SK-N-SH treated with all-trans-retinoic acid at 6 μM for 48 hours (cell line): ENCODE measurements around the gene CTTNBP2.

Experiments used
- ARNTL ChIP-seq: fragments of 450-650 bp; formaldehyde crosslinking; IDR thresholded peaks from 2 replicates; pipeline ENCODE4 v1.5.0; 2020; ENCODE audit warnings: low read depth, mild to moderate bottlenecking, moderate library complexity, borderline replicate concordance
- BACH2 ChIP-seq: fragments of 250-450 bp; sonication (Bioruptor Pico); IDR thresholded peaks from 2 replicates; pipeline ENCODE4 v1.9.0; 2021; ENCODE audit warnings: mild to moderate bottlenecking, borderline replicate concordance
- CREB5 ChIP-seq: fragments of 250-450 bp; sonication (Bioruptor Pico); IDR thresholded peaks from 2 replicates; pipeline ENCODE4 v1.5.1; 2020; ENCODE audit warnings: low read depth, mild to moderate bottlenecking, moderate library complexity
- CSDC2 ChIP-seq: fragments of 250-450 bp; sonication (Bioruptor Pico); IDR thresholded peaks from 2 replicates; pipeline ENCODE4 v1.5.0; 2020; ENCODE audit warnings: mild to moderate bottlenecking, moderate library complexity
- PATZ1 ChIP-seq: fragments of 250-450 bp; sonication (Bioruptor Pico); IDR thresholded peaks from 2 replicates; pipeline ENCODE4 v1.8.0; 2020; ENCODE audit warnings: mild to moderate bottlenecking, moderate library complexity, borderline replicate concordance
- PPARA ChIP-seq: fragments of 250-450 bp; sonication (Bioruptor Pico); IDR thresholded peaks from 2 replicates; pipeline ENCODE4 v1.5.0; 2020; ENCODE audit warnings: mild to moderate bottlenecking, borderline replicate concordance
- RARB ChIP-seq: fragments of 250-450 bp; sonication (Bioruptor Pico); IDR thresholded peaks from 2 replicates; pipeline ENCODE4 v1.8.0; 2021; ENCODE audit warnings: mild to moderate bottlenecking, moderate library complexity
- SNAI2 ChIP-seq: fragments of 250-450 bp; sonication (Bioruptor Pico); IDR thresholded peaks from 2 replicates; pipeline ENCODE4 v1.5.0; 2020; ENCODE audit warnings: mild to moderate bottlenecking, moderate library complexity
- TCF4 ChIP-seq: fragments of 250-450 bp; sonication (Bioruptor Pico); IDR thresholded peaks from 2 replicates; pipeline ENCODE4 v1.8.0; 2021; ENCODE audit warnings: mild to moderate bottlenecking, moderate library complexity, borderline replicate concordance
- ZFP30 ChIP-seq: fragments of 450-650 bp; formaldehyde crosslinking; IDR thresholded peaks from 2 replicates; pipeline ENCODE4 v1.5.0; 2022; ENCODE audit warnings: mild to moderate bottlenecking, moderate library complexity

- no peak for TF ChIP-seq CREB5 (CRISPR knock-in tag)
- no peak for TF ChIP-seq PATZ1 (CRISPR knock-in tag)
- no peak for TF ChIP-seq TCF4 (CRISPR knock-in tag)
- no peak for TF ChIP-seq CSDC2 (CRISPR knock-in tag)
- TF ChIP-seq ARNTL = no peak
- TF ChIP-seq RARB (CRISPR knock-in tag) = no peak
- no peak for TF ChIP-seq BACH2 (CRISPR knock-in tag)
- no peak for TF ChIP-seq ZFP30 (CRISPR knock-in tag)
- TF ChIP-seq SNAI2 = no peak
- TF ChIP-seq PPARA (CRISPR knock-in tag) = no peak
Observed at GRCh38 chr7:117912421-117912820, 39.2 kb upstream of the CTTNBP2 start.
